Suprapubic skin (tissue), 4 donors: ENCODE measurements around the gene CHL1.

ENCODE experiments used
- POLR2A ChIP-seq, 2 donors: fragments of 450-650 bp; IDR thresholded peaks; one replicate each; pipeline ENCODE4 v1.6.1; 2017; ENCODE audit warnings: antibody characterized with exemption in 2 of 2, mild to moderate bottlenecking in 2 of 2, moderate library complexity in 2 of 2
- POLR2AphosphoS5 ChIP-seq, 3 donors: sonication (generic); formaldehyde crosslinking; IDR thresholded peaks; one replicate each; pipeline ENCODE4 v1.6.1; 2017; ENCODE audit warnings: antibody characterized with exemption in 3 of 3
- TF ChIP-seq, protein P1 (sequence below), 2 donors: fragments of 200-600 bp in 1 of 2; fragments of 450-650 bp in 1 of 2; sonication (generic) in 1 of 2; IDR thresholded peaks; one replicate each; pipeline ENCODE4 v1.5.1; 2016 to 2019; ENCODE audit warnings: antibody characterized with exemption in 2 of 2, mild to moderate bottlenecking in 1 of 2, moderate library complexity in 1 of 2

GRCh38 chr3:284322-284721 is 87.8 kb downstream of the CHL1 start:
- TF ChIP-seq, protein P1, sequence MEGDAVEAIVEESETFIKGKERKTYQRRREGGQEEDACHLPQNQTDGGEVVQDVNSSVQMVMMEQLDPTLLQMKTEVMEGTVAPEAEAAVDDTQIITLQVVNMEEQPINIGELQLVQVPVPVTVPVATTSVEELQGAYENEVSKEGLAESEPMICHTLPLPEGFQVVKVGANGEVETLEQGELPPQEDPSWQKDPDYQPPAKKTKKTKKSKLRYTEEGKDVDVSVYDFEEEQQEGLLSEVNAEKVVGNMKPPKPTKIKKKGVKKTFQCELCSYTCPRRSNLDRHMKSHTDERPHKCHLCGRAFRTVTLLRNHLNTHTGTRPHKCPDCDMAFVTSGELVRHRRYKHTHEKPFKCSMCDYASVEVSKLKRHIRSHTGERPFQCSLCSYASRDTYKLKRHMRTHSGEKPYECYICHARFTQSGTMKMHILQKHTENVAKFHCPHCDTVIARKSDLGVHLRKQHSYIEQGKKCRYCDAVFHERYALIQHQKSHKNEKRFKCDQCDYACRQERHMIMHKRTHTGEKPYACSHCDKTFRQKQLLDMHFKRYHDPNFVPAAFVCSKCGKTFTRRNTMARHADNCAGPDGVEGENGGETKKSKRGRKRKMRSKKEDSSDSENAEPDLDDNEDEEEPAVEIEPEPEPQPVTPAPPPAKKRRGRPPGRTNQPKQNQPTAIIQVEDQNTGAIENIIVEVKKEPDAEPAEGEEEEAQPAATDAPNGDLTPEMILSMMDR (IDR thresholded peaks at IDR 0.05): no peak
- TF ChIP-seq POLR2A (IDR thresholded peaks at IDR 0.05) (no peak), POLR2AphosphoS5 (IDR thresholded peaks at IDR 0.05) (no peak)
